Stimulated activated CD8-positive, alpha-beta memory T cell treated with anti-CD3 and anti-CD28 coated beads, Interleukin-15, amount 100 ng/mL, for 24 hours (primary cell): ENCODE measurements around the gene SLC22A25.

ENCODE experiments used
- DNase-seq: peaks from one replicate; pipeline ENCODE4 v3.0.0-alpha.2; 2020; ENCODE audit warnings: low read depth

The SLC22A25 gene

GRCh38 chr11:63229815-63230214 lies 13.6 kb downstream of the SLC22A25 start:
- no peak for DNase-seq

GRCh38 chr11:63227521-63228107 lies 15.8 kb downstream of the SLC22A25 start:
- DNase-seq = no peak

- DNase-seq = no peak
Observed at GRCh38 chr11:63226488-63227114, 16.8 kb downstream of the SLC22A25 start.

GRCh38 chr11:63214093-63214492 lies 29.3 kb downstream of the SLC22A25 start:
- DNase-seq = no peak

- DNase-seq = no peak
Observed at GRCh38 chr11:63212742-63213141, 30.7 kb downstream of the SLC22A25 start.

- DNase-seq = no peak
Observed at GRCh38 chr11:63210111-63210510, 33.3 kb downstream of the SLC22A25 start.
